Prostate gland (tissue), 2 donors: ENCODE results near the gene ELMO1. TPM values are rescaled to one million over a fixed set of nuclear protein-coding genes. Genes with fewer than 3 reads are reported as not detected.

Source experiments
- DNase-seq: peaks from one replicate; pipeline ENCODE4 v3.0.0-alpha.2; 2019; ENCODE audit warnings: low spot score
- H3K27ac ChIP-seq, 2 donors: fragments of 200-600 bp; sonication (generic); 2 replicates each; pipeline ENCODE4 v1.5.1; 2017 to 2019
- H3K27me3 ChIP-seq: fragments of 200-600 bp; sonication (generic); replicated peaks from 2 replicates; pipeline ENCODE4 v1.5.1; 2019; ENCODE audit not compliant: insufficient read depth
- H3K36me3 ChIP-seq, 2 donors: fragments of 200-600 bp; sonication (generic); 1 replicate in 1 of 2; 2 replicates in 1 of 2; pipeline versions ENCODE4 v1.5.1 to v1.8.1; 2017 to 2019
- H3K4me1 ChIP-seq: fragments of 200-600 bp; sonication (generic); replicated peaks from 2 replicates; pipeline ENCODE4 v1.5.1; 2019
- H3K4me3 ChIP-seq, 2 donors: fragments of 200-600 bp; sonication (generic); 2 replicates each; pipeline ENCODE4 v1.5.1; 2017 to 2019
- H3K9me3 ChIP-seq: fragments of 200-600 bp; sonication (generic); 2 replicates; pipeline ENCODE4 v1.5.1; 2017
- CTCF ChIP-seq, 4 experiments: fragments of 200-600 bp in 2 of 4; fragments of 450-650 bp in 2 of 4; sonication (generic) in 2 of 4; IDR thresholded peaks; 1 replicate in 3 of 4; 2 replicates in 1 of 4; pipeline ENCODE4 v1.5.1; 2016 to 2019; ENCODE audit warnings: antibody characterized with exemption in 4 of 4, mild to moderate bottlenecking in 2 of 4, moderate library complexity in 2 of 4
- POLR2A ChIP-seq: fragments of 450-650 bp; IDR thresholded peaks from one replicate; pipeline ENCODE4 v1.6.1; 2016; ENCODE audit warnings: antibody characterized with exemption, mild to moderate bottlenecking
- POLR2AphosphoS5 ChIP-seq: sonication (generic); formaldehyde crosslinking; IDR thresholded peaks from one replicate; pipeline ENCODE4 v1.6.1; 2017; ENCODE audit warnings: antibody characterized with exemption
- WGBS: methylation state at CpG from one replicate; pipeline ENCODE4 v1.1.5; 2018; 5-methylcytosine and 5-hydroxymethylcytosine counted together
- intact Hi-C: fragments of 100-400 bp; cut with DNase I; formaldehyde crosslinking; loops from one replicate; pipeline ENCODE4 v1.14.2; 2022
- total RNA-seq, 2 donors: library from RNA; depleted of rRNA; stranded (reverse); fragments of >200 nt; gene quantifications; one replicate each; pipeline ENCODE4 v1.1.0, GENCODE V29; 2016

ELMO1 gene
- total RNA-seq, 2 donors from 2014 or later: 6.7 to 19.3 TPM

- Histone ChIP-seq H3K4me1 (no peaks in the 10 kb centered on the region), H3K9me3 (no peaks in the 10 kb centered on the region), H3K27me3 (no peaks in the 10 kb centered on the region), H3K36me3 (no peaks in the 10 kb centered on the region), H3K27ac (no peak overlapping the region), H3K4me3 (no peak overlapping the region)
- intact Hi-C loops: no loop called here
- no peak for TF ChIP-seq CTCF (IDR thresholded peaks at IDR 0.05)
- TF ChIP-seq POLR2A: no peak
- no peak for TF ChIP-seq POLR2AphosphoS5
- no peak for DNase-seq
- 90% methylated on average over 6 of the region's 6 CpGs for whole genome bisulfite sequencing
These were observed 334.9 kb downstream of the ELMO1 start for GRCh38 chr7:37113661-37114355.

DNA sequence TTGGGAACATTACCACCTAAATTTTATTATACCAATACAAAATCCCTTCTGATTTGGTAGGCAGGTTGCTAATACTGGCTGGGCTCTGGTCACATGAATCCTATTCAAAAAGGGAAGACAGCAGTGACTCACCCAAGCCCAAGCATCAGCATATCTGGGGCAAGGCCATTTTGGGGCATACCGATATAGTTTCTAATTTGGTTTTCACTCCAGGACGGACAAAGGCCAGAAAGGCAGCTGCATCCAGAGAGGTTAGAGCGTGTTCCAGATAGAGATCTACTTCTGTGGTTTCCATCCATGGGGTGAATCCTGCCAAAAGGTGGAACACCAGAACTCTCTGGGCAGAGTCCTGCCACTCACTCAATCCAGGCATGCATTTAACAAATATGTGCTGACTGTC is 335.8 kb downstream of the ELMO1 start:
- DNase-seq: no peak
- H3K4me1 ChIP-seq: no peaks in the 10 kb centered on the region
- TF ChIP-seq POLR2A (no peak), POLR2AphosphoS5 (no peak), CTCF (IDR thresholded peaks at IDR 0.05) (no peak)
- intact Hi-C loops: no loop called here
- no peaks in the 10 kb centered on the region for H3K36me3 ChIP-seq
- H3K27me3 ChIP-seq: no peaks in the 10 kb centered on the region
- H3K9me3 ChIP-seq: no peaks in the 10 kb centered on the region
- H3K4me3 ChIP-seq: no peak overlapping the region
- H3K27ac ChIP-seq: no peak overlapping the region
- WGBS: 84% methylated on average over 3 of the region's 3 CpGs

DNA sequence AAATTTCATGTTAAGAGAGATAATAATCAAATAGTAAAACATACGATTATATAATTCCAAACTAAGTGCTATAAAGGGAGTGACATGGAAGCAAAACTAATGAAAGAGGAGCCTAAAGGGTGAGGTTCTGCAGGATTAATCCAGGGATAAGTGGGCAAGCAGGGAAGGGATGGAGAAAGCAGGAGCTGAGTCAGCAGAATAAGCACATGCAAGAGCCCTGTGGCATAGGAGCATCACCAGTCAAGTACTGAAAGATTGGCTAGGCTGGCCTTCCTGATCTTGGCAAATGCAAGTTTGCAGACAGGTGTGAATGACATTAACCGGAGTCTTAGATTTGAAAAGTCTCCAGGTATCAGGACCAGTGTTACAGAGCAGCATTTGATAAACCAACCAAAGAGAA is 336.4 kb downstream of the ELMO1 start:
- H3K4me1 ChIP-seq: no peaks in the 10 kb centered on the region
- TF ChIP-seq CTCF (IDR thresholded peaks at IDR 0.05) (no peak), POLR2A (no peak), POLR2AphosphoS5 (no peak)
- intact Hi-C loops: no loop called here
- no peak for DNase-seq
- H3K9me3 ChIP-seq: no peaks in the 10 kb centered on the region
- H3K27me3 ChIP-seq: no peaks in the 10 kb centered on the region
- H3K27ac ChIP-seq: no peak overlapping the region
- H3K4me3 ChIP-seq: no peak overlapping the region
- whole genome bisulfite sequencing: 95% methylated on average over 2 of the region's 2 CpGs
- no peaks in the 10 kb centered on the region for H3K36me3 ChIP-seq

DNA sequence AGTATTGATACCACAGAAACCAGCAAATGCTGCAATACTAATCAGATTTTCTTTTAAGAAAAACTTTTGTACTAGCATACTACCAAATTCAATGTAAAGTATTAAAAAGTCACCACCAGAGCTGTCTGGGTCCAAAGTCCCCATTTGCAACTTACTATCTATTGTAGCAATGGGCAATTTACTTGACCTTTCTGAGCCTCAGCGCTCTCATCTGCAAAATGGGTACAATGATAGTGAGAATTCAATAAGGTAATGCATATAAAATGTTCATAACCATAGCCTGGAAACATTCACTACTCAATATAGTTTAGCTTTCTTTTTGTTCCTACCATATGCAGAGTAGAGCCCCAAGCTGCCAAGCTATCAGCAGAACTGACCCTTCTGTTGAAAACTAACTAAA is 337.2 kb downstream of the ELMO1 start:
- intact Hi-C loops: no loop called here
- WGBS: 100% methylated on average over 1 of the region's 1 CpG
- TF ChIP-seq POLR2AphosphoS5 (no peak), POLR2A (no peak), CTCF (IDR thresholded peaks at IDR 0.05) (no peak)
- Histone ChIP-seq H3K36me3 (no peaks in the 10 kb centered on the region), H3K27ac (no peak overlapping the region), H3K4me3 (no peak overlapping the region), H3K4me1 (no peaks in the 10 kb centered on the region), H3K27me3 (no peaks in the 10 kb centered on the region), H3K9me3 (no peaks in the 10 kb centered on the region)
- no peak for DNase-seq

GRCh38 chr7:37110660-37111424 is 337.8 kb downstream of the ELMO1 start:
- H3K9me3 ChIP-seq: no peaks in the 10 kb centered on the region

More at GRCh38 chr7:37110660-37111424, 337.8 kb downstream of the ELMO1 start:
- H3K36me3 ChIP-seq: no peaks in the 10 kb centered on the region
- no peak for TF ChIP-seq CTCF (IDR thresholded peaks at IDR 0.05)
- no peak for TF ChIP-seq POLR2A
- no peak for TF ChIP-seq POLR2AphosphoS5
- H3K4me3 ChIP-seq: no peak overlapping the region
- 94% methylated on average over 5 of the region's 5 CpGs for WGBS
- DNase-seq: no peak
- no peak overlapping the region for H3K27ac ChIP-seq
- no peaks in the 10 kb centered on the region for H3K4me1 ChIP-seq
- intact Hi-C loops: no loop called here
- no peaks in the 10 kb centered on the region for H3K27me3 ChIP-seq
